ENCODE measurements around the gene PRDM16.

PRDM16 gene

DNA sequence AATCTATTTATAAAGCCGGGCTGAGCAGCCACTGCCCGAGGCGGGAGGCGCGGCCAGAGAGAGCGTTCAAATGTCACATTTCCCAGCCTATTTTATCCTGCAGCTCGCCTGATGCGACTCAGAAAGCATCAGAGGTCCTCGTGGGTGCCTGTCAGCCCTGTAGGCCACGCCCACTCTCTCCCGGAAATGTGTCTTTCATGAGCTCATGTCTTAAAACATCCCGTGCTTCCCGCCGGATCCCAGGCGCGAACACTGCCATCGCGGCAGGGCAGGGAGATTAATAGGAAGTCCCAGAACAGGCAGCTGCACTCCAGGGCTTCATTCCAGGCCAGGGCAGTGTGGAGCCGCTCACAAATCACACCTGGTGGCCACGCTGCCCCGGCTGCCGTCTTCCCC is 117.5 kb downstream of the PRDM16 start (continued):
- TF ChIP-seq ZNF518A (tag by site-specific recombination; conservative IDR thresholded peaks at IDR 0.05; ENCODE audit: low read depth) (no peak), ZNF433 (tag by site-specific recombination; IDR thresholded peaks at IDR 0.05; ENCODE audit: low read depth) (no peak), ZNF600 (tag by site-specific recombination; IDR thresholded peaks at IDR 0.05) (peak; percentile 28; the same call in 1 of the 2 replicates), ZNF488 (tag by site-specific recombination; IDR thresholded peaks at IDR 0.05) (no peak), HOXD13 (CRISPR knock-in tag; IDR thresholded peaks at IDR 0.05; ENCODE audit: borderline replicate concordance) (no peak), ZIC2 (tag by site-specific recombination; IDR thresholded peaks at IDR 0.05) (no peak), ZNF530 (tag by site-specific recombination; IDR thresholded peaks at IDR 0.05; ENCODE audit: low read depth) (no peak), REST (tag by site-specific recombination; IDR thresholded peaks at IDR 0.05) (no peak), SETDB1 (IDR thresholded peaks at IDR 0.05; ENCODE audit: insufficient read length, low read length) (peak; percentile 13), ZNF341 (tag by site-specific recombination; IDR thresholded peaks at IDR 0.05; ENCODE audit: low read depth) (no peak), ZFP41 (tag by site-specific recombination; IDR thresholded peaks at IDR 0.05; ENCODE audit: borderline replicate concordance) (no peak), ZNF24 (tag by site-specific recombination; IDR thresholded peaks at IDR 0.05) (no peak), KLF16 (tag by site-specific recombination; IDR thresholded peaks at IDR 0.05) (no peak), SP2 (tag by site-specific recombination; IDR thresholded peaks at IDR 0.05) (0 out of 2 replicates have a peak, but pooled peaks have one; percentile 10), SALL2 (tag by site-specific recombination; IDR thresholded peaks at IDR 0.05; ENCODE audit: borderline replicate concordance) (no peak), ZNF830 (tag by site-specific recombination; IDR thresholded peaks at IDR 0.05; ENCODE audit: low read depth) (no peak), ZBTB26 (tag by site-specific recombination; optimal IDR thresholded peaks at IDR 0.05) (no peak)
- TF ChIP-seq, protein P1, sequence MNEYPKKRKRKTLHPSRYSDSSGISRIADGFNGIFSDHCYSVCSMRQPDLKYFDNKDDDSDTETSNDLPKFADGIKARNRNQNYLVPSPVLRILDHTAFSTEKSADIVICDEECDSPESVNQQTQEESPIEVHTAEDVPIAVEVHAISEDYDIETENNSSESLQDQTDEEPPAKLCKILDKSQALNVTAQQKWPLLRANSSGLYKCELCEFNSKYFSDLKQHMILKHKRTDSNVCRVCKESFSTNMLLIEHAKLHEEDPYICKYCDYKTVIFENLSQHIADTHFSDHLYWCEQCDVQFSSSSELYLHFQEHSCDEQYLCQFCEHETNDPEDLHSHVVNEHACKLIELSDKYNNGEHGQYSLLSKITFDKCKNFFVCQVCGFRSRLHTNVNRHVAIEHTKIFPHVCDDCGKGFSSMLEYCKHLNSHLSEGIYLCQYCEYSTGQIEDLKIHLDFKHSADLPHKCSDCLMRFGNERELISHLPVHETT (tag by site-specific recombination; IDR thresholded peaks at IDR 0.05), result no peak
